Measurements from ENCODE around the gene DCXR. TPM values are rescaled to one million over a fixed set of nuclear protein-coding genes. Genes with fewer than 3 reads are reported as not detected.

DCXR gene
- total RNA-seq, 1 experiment from 2014 or later, result 306 TPM

DNA sequence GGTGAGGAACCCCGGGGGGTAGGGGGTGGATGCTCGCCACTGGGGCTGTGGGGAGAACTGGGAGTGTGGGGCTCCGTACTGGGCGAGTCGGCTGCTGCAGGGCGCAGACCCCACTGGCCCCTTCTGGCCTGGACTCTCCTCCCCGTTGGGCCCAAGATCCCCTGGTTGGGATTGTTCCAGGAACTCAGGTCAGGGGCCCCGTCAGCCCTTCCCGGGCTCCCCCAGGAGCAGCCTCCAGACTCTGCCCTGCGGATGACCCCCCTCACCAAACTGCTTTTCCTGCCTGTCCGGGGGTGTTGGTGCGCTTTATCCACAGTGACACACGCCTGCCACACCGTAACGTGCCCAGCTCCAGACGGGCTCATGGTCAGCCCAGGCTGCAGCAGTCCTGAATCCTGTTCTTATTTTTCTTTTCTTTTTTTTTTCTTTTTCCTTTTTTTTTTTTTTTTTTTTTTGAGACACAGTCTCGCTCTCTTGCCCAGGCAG lies 35.9 kb downstream of the DCXR start:
- Histone ChIP-seq H4K20me1 (ENCODE audit: insufficient read depth) (no peaks in the 10 kb centered on the region), H3K4me1 (ENCODE audit: control insufficient read depth in 1 of 2, insufficient read depth in 2 of 2, low read length in 2 of 2) (peaks cover 44 to 60% of the 10 kb centered on the region in 2 experiments), H3K4me2 (ENCODE audit: low read length) (no peak overlapping the region), H3K36me3 (ENCODE audit: control insufficient read depth in 1 of 2, insufficient read depth in 2 of 2, low read length in 2 of 2) (no peaks in the 10 kb centered on the region; a peak in 1 of 4 replicates), H3K9me2 (ENCODE audit: insufficient read depth) (no peaks in the 10 kb centered on the region), H3K79me2 (ENCODE audit: insufficient read depth, low read length) (no peaks in the 10 kb centered on the region), H3K9me3 (ENCODE audit: control insufficient read depth in 1 of 2, insufficient read depth in 1 of 2, low read depth in 1 of 2, low read length in 2 of 2) (no peaks in the 10 kb centered on the region), H3K9ac (ENCODE audit: low read length) (no peak overlapping the region), H3K4me3 (replicated peaks in 1 of 2; ENCODE audit: low read depth in 1 of 2, low read length in 2 of 2) (no peak overlapping the region), H3K27ac (ENCODE audit: low read depth, low read length) (no peak overlapping the region; the same call in 1 of the 2 replicates), H3K27me3 (ENCODE audit: insufficient read depth, low read length) (no peaks in the 10 kb centered on the region), H2AFZ (ENCODE audit: low read depth, low read length, poor library complexity, severe bottlenecking) (no peak overlapping the region)
- no TSS peak for BruUV-seq (replicated peaks)
- ChIA-PET RAD21 (ENCODE audit: low non-redundant PET in 1 of 2, low total read pairs in 2 of 2, uncharacterized antibody in 2 of 2, unreplicated experiment in 2 of 2) (no interaction called here), POLR2A (no interaction called here), CTCF (interaction anchor here (1.2 kb wide), 1 partner anchor 36 kb away, joined by 3 read pairs; the partner anchor contains the start of gene DCXR)
- TF ChIP-seq ELF1 (IDR thresholded peaks at IDR 0.05; ENCODE audit: borderline replicate concordance, low read depth), result no peak
- TF ChIP-seq, protein P1, sequence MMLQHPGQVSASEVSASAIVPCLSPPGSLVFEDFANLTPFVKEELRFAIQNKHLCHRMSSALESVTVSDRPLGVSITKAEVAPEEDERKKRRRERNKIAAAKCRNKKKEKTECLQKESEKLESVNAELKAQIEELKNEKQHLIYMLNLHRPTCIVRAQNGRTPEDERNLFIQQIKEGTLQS (IDR thresholded peaks at IDR 0.05), result no peak
- no peak for TF ChIP-seq ZNF274 (IDR thresholded peaks at IDR 0.05; ENCODE audit: low read depth, low read length)
- TF ChIP-seq SIN3A (IDR thresholded peaks at IDR 0.05; ENCODE audit: low read depth), result no peak
- TF ChIP-seq RAD21 (IDR thresholded peaks at IDR 0.05; ENCODE audit: low read depth), result no peak
- TF ChIP-seq EZH2 (IDR thresholded peaks at IDR 0.05), result no peak
- TF ChIP-seq JUND (IDR thresholded peaks at IDR 0.05), result no peak
- TF ChIP-seq, protein P2, sequence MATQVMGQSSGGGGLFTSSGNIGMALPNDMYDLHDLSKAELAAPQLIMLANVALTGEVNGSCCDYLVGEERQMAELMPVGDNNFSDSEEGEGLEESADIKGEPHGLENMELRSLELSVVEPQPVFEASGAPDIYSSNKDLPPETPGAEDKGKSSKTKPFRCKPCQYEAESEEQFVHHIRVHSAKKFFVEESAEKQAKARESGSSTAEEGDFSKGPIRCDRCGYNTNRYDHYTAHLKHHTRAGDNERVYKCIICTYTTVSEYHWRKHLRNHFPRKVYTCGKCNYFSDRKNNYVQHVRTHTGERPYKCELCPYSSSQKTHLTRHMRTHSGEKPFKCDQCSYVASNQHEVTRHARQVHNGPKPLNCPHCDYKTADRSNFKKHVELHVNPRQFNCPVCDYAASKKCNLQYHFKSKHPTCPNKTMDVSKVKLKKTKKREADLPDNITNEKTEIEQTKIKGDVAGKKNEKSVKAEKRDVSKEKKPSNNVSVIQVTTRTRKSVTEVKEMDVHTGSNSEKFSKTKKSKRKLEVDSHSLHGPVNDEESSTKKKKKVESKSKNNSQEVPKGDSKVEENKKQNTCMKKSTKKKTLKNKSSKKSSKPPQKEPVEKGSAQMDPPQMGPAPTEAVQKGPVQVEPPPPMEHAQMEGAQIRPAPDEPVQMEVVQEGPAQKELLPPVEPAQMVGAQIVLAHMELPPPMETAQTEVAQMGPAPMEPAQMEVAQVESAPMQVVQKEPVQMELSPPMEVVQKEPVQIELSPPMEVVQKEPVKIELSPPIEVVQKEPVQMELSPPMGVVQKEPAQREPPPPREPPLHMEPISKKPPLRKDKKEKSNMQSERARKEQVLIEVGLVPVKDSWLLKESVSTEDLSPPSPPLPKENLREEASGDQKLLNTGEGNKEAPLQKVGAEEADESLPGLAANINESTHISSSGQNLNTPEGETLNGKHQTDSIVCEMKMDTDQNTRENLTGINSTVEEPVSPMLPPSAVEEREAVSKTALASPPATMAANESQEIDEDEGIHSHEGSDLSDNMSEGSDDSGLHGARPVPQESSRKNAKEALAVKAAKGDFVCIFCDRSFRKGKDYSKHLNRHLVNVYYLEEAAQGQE (IDR thresholded peaks at IDR 0.05; ENCODE audit: low read depth), result no peak
- no peak for TF ChIP-seq SP1 (IDR thresholded peaks at IDR 0.05; ENCODE audit: low read depth)
- TF ChIP-seq CEBPB (IDR thresholded peaks at IDR 0.05; ENCODE audit: low read depth), result no peak
- TF ChIP-seq POLR2AphosphoS5 (IDR thresholded peaks at IDR 0.05; ENCODE audit: low read depth, low read length), result no peak
- no peak for TF ChIP-seq EGR1 (IDR thresholded peaks at IDR 0.05; ENCODE audit: low read depth)
- ATAC-seq, result no peak
- intact Hi-C loops (cut with micrococcal nuclease), result loop anchor here (2.0 kb wide), 2 partner anchors 19 to 25 kb away; partner anchors contain the start of gene ASPSCR1
- DNase-seq (ENCODE audit: low read depth, low spot score), result no peak
